Neural progenitor cell (in vitro differentiated cells): Measurements from ENCODE around the gene NCOA3.

Source experiments
- EZH2 ChIP-seq: fragments of 200-600 bp; sonication (generic); IDR thresholded peaks from 2 replicates; pipeline ENCODE4 v1.6.1; 2017; ENCODE audit warnings: antibody characterized with exemption, mild to moderate bottlenecking, moderate library complexity
- TF ChIP-seq, protein P1 (sequence below): fragments of 200-600 bp; sonication (generic); IDR thresholded peaks from 2 replicates; pipeline ENCODE4 v1.5.1; 2017; ENCODE audit warnings: antibody characterized with exemption, mild to moderate bottlenecking

DNA sequence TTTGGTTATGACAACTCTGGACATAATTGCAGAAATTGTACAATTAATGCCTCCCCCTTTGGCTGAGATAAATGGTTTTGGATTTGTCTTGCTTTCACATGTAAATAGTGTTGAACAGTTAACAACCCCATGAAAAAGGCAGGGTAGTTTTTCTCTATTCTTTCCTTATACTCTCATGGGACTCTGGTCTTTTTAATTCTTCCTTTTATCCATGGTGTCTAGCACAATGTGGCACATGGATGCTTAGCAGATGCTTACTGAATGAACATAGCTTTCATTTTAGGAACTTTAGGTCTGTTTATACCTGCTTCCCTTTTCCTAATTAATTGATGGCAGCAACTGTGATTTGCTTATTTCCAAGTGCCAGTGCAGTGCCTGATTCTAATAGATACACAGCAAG, 75.6 kb downstream of the NCOA3 start:
- TF ChIP-seq, protein P1, sequence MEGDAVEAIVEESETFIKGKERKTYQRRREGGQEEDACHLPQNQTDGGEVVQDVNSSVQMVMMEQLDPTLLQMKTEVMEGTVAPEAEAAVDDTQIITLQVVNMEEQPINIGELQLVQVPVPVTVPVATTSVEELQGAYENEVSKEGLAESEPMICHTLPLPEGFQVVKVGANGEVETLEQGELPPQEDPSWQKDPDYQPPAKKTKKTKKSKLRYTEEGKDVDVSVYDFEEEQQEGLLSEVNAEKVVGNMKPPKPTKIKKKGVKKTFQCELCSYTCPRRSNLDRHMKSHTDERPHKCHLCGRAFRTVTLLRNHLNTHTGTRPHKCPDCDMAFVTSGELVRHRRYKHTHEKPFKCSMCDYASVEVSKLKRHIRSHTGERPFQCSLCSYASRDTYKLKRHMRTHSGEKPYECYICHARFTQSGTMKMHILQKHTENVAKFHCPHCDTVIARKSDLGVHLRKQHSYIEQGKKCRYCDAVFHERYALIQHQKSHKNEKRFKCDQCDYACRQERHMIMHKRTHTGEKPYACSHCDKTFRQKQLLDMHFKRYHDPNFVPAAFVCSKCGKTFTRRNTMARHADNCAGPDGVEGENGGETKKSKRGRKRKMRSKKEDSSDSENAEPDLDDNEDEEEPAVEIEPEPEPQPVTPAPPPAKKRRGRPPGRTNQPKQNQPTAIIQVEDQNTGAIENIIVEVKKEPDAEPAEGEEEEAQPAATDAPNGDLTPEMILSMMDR, result no peak
- TF ChIP-seq EZH2, result no peak
